ENCODE results near the gene ST6GALNAC4. TPM values are rescaled to one million over a fixed set of nuclear protein-coding genes. Genes with fewer than 3 reads are reported as not detected.

The ST6GALNAC4 gene
- total RNA-seq, 1 experiment from 2014 or later: 25.7 TPM

- DNase-seq (ENCODE audit: low spot score) (no peak), ATAC-seq (no peak)
- Mint-ChIP-seq H3K36me3 (peaks cover 5% of the 10 kb centered on the region; the same call in 1 of the 2 replicates), H3K9me3 (no peaks in the 10 kb centered on the region), H3K4me3 (no peak overlapping the region), H3K4me1 (peaks cover 22% of the 10 kb centered on the region), H3K27me3 (ENCODE audit: low read depth) (no peaks in the 10 kb centered on the region), H3K27ac (no peak overlapping the region)
- ChIA-PET POLR2A (no interaction called here), CTCF (interaction anchor here (5.0 to 5.2 kb wide), 2 partner anchors 11 to 89 kb away, joined by 121 to 179 read pairs; no protein-coding TSS in a partner anchor)
- no peak for TF ChIP-seq TEAD4 (CRISPR knock-in tag; IDR thresholded peaks at IDR 0.05)
- TF ChIP-seq, protein P1, sequence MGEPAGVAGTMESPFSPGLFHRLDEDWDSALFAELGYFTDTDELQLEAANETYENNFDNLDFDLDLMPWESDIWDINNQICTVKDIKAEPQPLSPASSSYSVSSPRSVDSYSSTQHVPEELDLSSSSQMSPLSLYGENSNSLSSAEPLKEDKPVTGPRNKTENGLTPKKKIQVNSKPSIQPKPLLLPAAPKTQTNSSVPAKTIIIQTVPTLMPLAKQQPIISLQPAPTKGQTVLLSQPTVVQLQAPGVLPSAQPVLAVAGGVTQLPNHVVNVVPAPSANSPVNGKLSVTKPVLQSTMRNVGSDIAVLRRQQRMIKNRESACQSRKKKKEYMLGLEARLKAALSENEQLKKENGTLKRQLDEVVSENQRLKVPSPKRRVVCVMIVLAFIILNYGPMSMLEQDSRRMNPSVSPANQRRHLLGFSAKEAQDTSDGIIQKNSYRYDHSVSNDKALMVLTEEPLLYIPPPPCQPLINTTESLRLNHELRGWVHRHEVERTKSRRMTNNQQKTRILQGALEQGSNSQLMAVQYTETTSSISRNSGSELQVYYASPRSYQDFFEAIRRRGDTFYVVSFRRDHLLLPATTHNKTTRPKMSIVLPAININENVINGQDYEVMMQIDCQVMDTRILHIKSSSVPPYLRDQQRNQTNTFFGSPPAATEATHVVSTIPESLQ (CRISPR knock-in tag; IDR thresholded peaks at IDR 0.05): no peak
These were observed 28.5 kb upstream of the ST6GALNAC4 start for GRCh38 chr9:127945338-127945737.

- ChIA-PET POLR2A (no interaction called here), CTCF (interaction anchor here (0.9 to 5.2 kb wide), 27 partner anchors 7 to 386 kb away, joined by 3 to 179 read pairs (median 11); partner anchors contain the start of genes EEIG1, PIP5KL1 and ST6GALNAC4)
- ATAC-seq (no peak), DNase-seq (ENCODE audit: low spot score) (no peak)
- no peak overlapping the region for H3K4me3 Mint-ChIP-seq
- H3K27me3 Mint-ChIP-seq (ENCODE audit: low read depth): no peaks in the 10 kb centered on the region
- TF ChIP-seq ATF1 (CRISPR knock-in tag; IDR thresholded peaks at IDR 0.05): no peak
- no peak for TF ChIP-seq TEAD1 (CRISPR knock-in tag; IDR thresholded peaks at IDR 0.05)
- TF ChIP-seq ZNF317 (CRISPR knock-in tag; IDR thresholded peaks at IDR 0.05; ENCODE audit: borderline replicate concordance, low read depth): no peak
- TF ChIP-seq ERG (CRISPR knock-in tag; IDR thresholded peaks at IDR 0.05): no peak
- no peak for TF ChIP-seq ZNF121 (CRISPR knock-in tag; IDR thresholded peaks at IDR 0.05)
- TF ChIP-seq, protein P1 (CRISPR knock-in tag; IDR thresholded peaks at IDR 0.05): no peak
- no peak for TF ChIP-seq ARID4B (CRISPR knock-in tag; IDR thresholded peaks at IDR 0.05; ENCODE audit: borderline replicate concordance)
- TF ChIP-seq ZNF425 (CRISPR knock-in tag; conservative IDR thresholded peaks at IDR 0.05): no peak
- TF ChIP-seq NR1H2 (CRISPR knock-in tag; IDR thresholded peaks at IDR 0.05): no peak
- TF ChIP-seq, protein P2, sequence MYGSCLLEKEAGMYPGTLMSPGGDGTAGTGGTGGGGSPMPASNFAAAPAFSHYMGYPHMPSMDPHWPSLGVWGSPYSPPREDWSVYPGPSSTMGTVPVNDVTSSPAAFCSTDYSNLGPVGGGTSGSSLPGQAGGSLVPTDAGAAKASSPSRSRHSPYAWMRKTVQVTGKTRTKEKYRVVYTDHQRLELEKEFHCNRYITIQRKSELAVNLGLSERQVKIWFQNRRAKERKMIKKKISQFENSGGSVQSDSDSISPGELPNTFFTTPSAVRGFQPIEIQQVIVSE (CRISPR knock-in tag; IDR thresholded peaks at IDR 0.05; ENCODE audit: borderline replicate concordance): no peak
- TF ChIP-seq USF2 (CRISPR knock-in tag; IDR thresholded peaks at IDR 0.05): no peak
- no peak for TF ChIP-seq FOXJ3 (CRISPR knock-in tag; IDR thresholded peaks at IDR 0.05; ENCODE audit: borderline replicate concordance)
- H3K27ac Mint-ChIP-seq: no peak overlapping the region
- H3K9me3 Mint-ChIP-seq: no peaks in the 10 kb centered on the region
- H3K4me1 Mint-ChIP-seq: peaks cover 22% of the 10 kb centered on the region
- H3K36me3 Mint-ChIP-seq: peaks cover 5% of the 10 kb centered on the region; the same call in 1 of the 2 replicates
These were observed 27.9 kb upstream of the ST6GALNAC4 start for GRCh38 chr9:127944586-127945218.

Measured in WTC11 (cell line).